Neural cell (in vitro differentiated cells): Measurements from ENCODE around the gene C20orf141. TPM values are rescaled to one million over a fixed set of nuclear protein-coding genes. Genes with fewer than 3 reads are reported as not detected.
A peak's percentile ranks its signal among the peaks of the same experiment; 100 is the strongest.

Source experiments
- H2AFZ ChIP-seq: fragments of 200-600, 300-800 bp; sonication (generic), shearing (Covaris generic); 2 replicates; pipeline ENCODE4 v1.6.0; 2014; ENCODE audit warnings: low read depth, mild to moderate bottlenecking, antibody characterized with exemption, low read length, moderate library complexity
- H3F3A ChIP-seq: fragments of 200-600 bp; shearing (Covaris generic); 2 replicates; pipeline ENCODE4 v1.6.1; 2016; ENCODE audit warnings: mild to moderate bottlenecking, moderate library complexity, mixed read lengths, antibody characterized with exemption, low read length; ENCODE audit not compliant: insufficient read depth, poor library complexity, severe bottlenecking
- H3K27ac ChIP-seq: fragments of 200-600, 300-800 bp; sonication (generic), shearing (Covaris generic); 2 replicates; pipeline ENCODE4 v1.5.1; 2014; ENCODE audit warnings: mild to moderate bottlenecking, low read length, moderate library complexity
- H3K27me3 ChIP-seq: fragments of 300-800, 200-600 bp; sonication (generic), shearing (Covaris generic); 2 replicates; pipeline ENCODE4 v1.6.0; 2014; ENCODE audit warnings: mild to moderate bottlenecking, low read depth, low read length, moderate library complexity; ENCODE audit not compliant: insufficient read depth
- H3K36me3 ChIP-seq: fragments of 300-800, 200-600 bp; sonication (generic), shearing (Covaris generic); 2 replicates; pipeline ENCODE4 v1.5.1; 2014; ENCODE audit warnings: mild to moderate bottlenecking, antibody characterized with exemption, low read length, moderate library complexity; ENCODE audit not compliant: insufficient read depth
- H3K4me2 ChIP-seq: fragments of 300-800, 200-600 bp; sonication (generic), shearing (Covaris generic); 2 replicates; pipeline ENCODE4 v1.6.0; 2014; ENCODE audit warnings: mild to moderate bottlenecking, low read length
- H3K4me3 ChIP-seq: fragments of 300-800, 200-600 bp; sonication (generic), shearing (Covaris generic); 2 replicates; pipeline ENCODE4 v1.5.1; 2014; ENCODE audit warnings: mild to moderate bottlenecking, low read length, moderate library complexity
- H3K79me2 ChIP-seq: fragments of 200-600 bp; shearing (Covaris generic); replicated peaks from 2 replicates; pipeline ENCODE4 v1.6.0; 2014; ENCODE audit warnings: mild to moderate bottlenecking, low read length, moderate library complexity; ENCODE audit not compliant: insufficient read depth
- H3K9ac ChIP-seq: fragments of 300-800, 200-600 bp; sonication (generic), shearing (Covaris generic); 2 replicates; pipeline ENCODE4 v1.6.1; 2016; ENCODE audit warnings: mild to moderate bottlenecking, low read length, mixed read lengths
- H3K9me2 ChIP-seq: fragments of 200-600 bp; shearing (Covaris generic); 2 replicates; pipeline ENCODE4 v1.6.1; 2016; ENCODE audit warnings: mild to moderate bottlenecking, low read length, mixed read lengths; ENCODE audit not compliant: insufficient read depth
- H3K9me3 ChIP-seq: fragments of 200-600, 300-800 bp; sonication (generic), shearing (Covaris generic); 2 replicates; pipeline ENCODE4 v1.6.1; 2016; ENCODE audit warnings: mild to moderate bottlenecking, mixed run types, low read length, moderate library complexity, mixed read lengths
- H4K20me1 ChIP-seq: fragments of 200-600 bp; shearing (Covaris generic); 2 replicates; pipeline ENCODE4 v1.6.1; 2016; ENCODE audit warnings: mild to moderate bottlenecking, mixed run types; ENCODE audit not compliant: insufficient read depth
- CTCF ChIP-seq: fragments of 450-650 bp; IDR thresholded peaks from 2 replicates; pipeline ENCODE4 v1.5.1; 2014; ENCODE audit warnings: antibody characterized with exemption, mild to moderate bottlenecking, moderate library complexity; ENCODE audit not compliant: poor library complexity, severe bottlenecking
- EP300 ChIP-seq: fragments of 450-650 bp; conservative IDR thresholded peaks from 2 replicates; pipeline ENCODE4 v1.6.1; 2014; ENCODE audit warnings: antibody characterized with exemption, mild to moderate bottlenecking, moderate library complexity; ENCODE audit not compliant: poor library complexity, severe bottlenecking
- EZH2 ChIP-seq: fragments of 200-600, 300-800 bp; shearing (Covaris generic), sonication (generic); IDR thresholded peaks from 2 replicates; pipeline ENCODE4 v1.6.1; 2014; ENCODE audit warnings: antibody characterized with exemption, low read length, borderline replicate concordance, mild to moderate bottlenecking; ENCODE audit not compliant: insufficient read depth, poor library complexity, severe bottlenecking
- MXI1 ChIP-seq: fragments of 450-650 bp; conservative IDR thresholded peaks from 2 replicates; pipeline ENCODE4 v1.6.1; 2014; ENCODE audit warnings: antibody characterized with exemption, mild to moderate bottlenecking; ENCODE audit not compliant: poor library complexity, severe bottlenecking
- POLR2AphosphoS5 ChIP-seq: IDR thresholded peaks from 2 replicates; pipeline ENCODE4 v1.6.1; 2012
- RAD21 ChIP-seq: fragments of 450-650 bp; conservative IDR thresholded peaks from 2 replicates; pipeline ENCODE4 v1.6.1; 2014; ENCODE audit warnings: antibody characterized with exemption, mild to moderate bottlenecking, moderate library complexity
- REST ChIP-seq: IDR thresholded peaks from 2 replicates; pipeline ENCODE4 v1.6.1; 2012; ENCODE audit warnings: borderline replicate concordance
- SMC3 ChIP-seq: fragments of 450-650 bp; conservative IDR thresholded peaks from 2 replicates; pipeline ENCODE4 v1.6.1; 2014; ENCODE audit warnings: antibody characterized with exemption, mild to moderate bottlenecking, moderate library complexity; ENCODE audit not compliant: poor library complexity
- TAF1 ChIP-seq: IDR thresholded peaks from 2 replicates; pipeline ENCODE4 v1.6.1; 2012; ENCODE audit warnings: low read depth
- polyA plus RNA-seq: library from polyadenylated mRNA; depleted of rRNA; stranded (reverse); fragments of >200 nt; gene quantifications from 2 replicates; pipeline ENCODE4 v1.2.3, GENCODE V29; 2014

The C20orf141 gene
- polyA plus RNA-seq, 1 donor from 2014 or later, result not detected

GRCh38 chr20:2798814-2799213, 16.0 kb upstream of the C20orf141 start:
- Histone ChIP-seq H3K27ac (no peak overlapping the region), H4K20me1 (no peaks in the 10 kb centered on the region), H3K4me3 (peak overlapping the region; percentile 75), H3K4me2 (no peak overlapping the region), H3K36me3 (no peaks in the 10 kb centered on the region), H3K9ac (peak overlapping the region; percentile 63), H3K9me3 (no peaks in the 10 kb centered on the region), H3F3A (no peaks in the 10 kb centered on the region), H3K27me3 (peaks cover 40% of the 10 kb centered on the region), H3K79me2 (no peaks in the 10 kb centered on the region), H3K9me2 (no peaks in the 10 kb centered on the region), H2AFZ (no peak overlapping the region)
- no peak for TF ChIP-seq RAD21
- no peak for TF ChIP-seq EZH2
- no peak for TF ChIP-seq MXI1
- no peak for TF ChIP-seq CTCF
- TF ChIP-seq TAF1, result no peak
- no peak for TF ChIP-seq EP300
- TF ChIP-seq POLR2AphosphoS5, result no peak
- no peak for TF ChIP-seq REST
- no peak for TF ChIP-seq SMC3

GRCh38 chr20:2799271-2799670, 15.5 kb upstream of the C20orf141 start:
- no peaks in the 10 kb centered on the region for H4K20me1 ChIP-seq
- peak overlapping the region; percentile 29 for H3K27ac ChIP-seq
- peak overlapping the region; percentile 25 for H3K4me2 ChIP-seq
- H3K9me2 ChIP-seq, result no peaks in the 10 kb centered on the region
- peak overlapping the region; percentile 63 for H3K9ac ChIP-seq
- peak overlapping the region; percentile 75 for H3K4me3 ChIP-seq
- no peak for TF ChIP-seq RAD21
- TF ChIP-seq MXI1, result no peak
- TF ChIP-seq POLR2AphosphoS5, result no peak
- TF ChIP-seq REST, result no peak
- TF ChIP-seq EZH2, result no peak
- no peak for TF ChIP-seq TAF1
- TF ChIP-seq EP300, result no peak
- no peak for TF ChIP-seq CTCF
- TF ChIP-seq SMC3, result no peak
- H3F3A ChIP-seq, result no peaks in the 10 kb centered on the region
- no peaks in the 10 kb centered on the region for H3K36me3 ChIP-seq
- peaks cover 45% of the 10 kb centered on the region for H3K27me3 ChIP-seq
- H3K79me2 ChIP-seq, result no peaks in the 10 kb centered on the region
- H3K9me3 ChIP-seq, result no peaks in the 10 kb centered on the region
- peak overlapping the region; percentile 46 for H2AFZ ChIP-seq
